Mesenchymal stem cell (in vitro differentiated cells and primary cell): ENCODE results near the gene CHST2.

Source experiments
- DNase-seq: peaks from one replicate; pipeline ENCODE4 v3.0.0-alpha.2; 2013
- H2AFZ ChIP-seq: one replicate; pipeline ENCODE4 v1.6.1; 2013; ENCODE audit warnings: low read depth, mild to moderate bottlenecking, control low read depth, inconsistent platforms, low read length, moderate library complexity
- H2AK5ac ChIP-seq: 2 replicates; pipeline ENCODE4 v1.6.1; 2013; ENCODE audit warnings: low read length, moderate library complexity, mild to moderate bottlenecking, inconsistent platforms; ENCODE audit not compliant: severe bottlenecking
- H2BK120ac ChIP-seq: one replicate; pipeline ENCODE4 v1.6.1; 2013; ENCODE audit warnings: low read depth, mild to moderate bottlenecking, inconsistent platforms, low read length, moderate library complexity
- H2BK12ac ChIP-seq, 2 experiments: one replicate each; pipeline ENCODE4 v1.6.1; 2013; ENCODE audit warnings: inconsistent platforms in 2 of 2, low read length in 2 of 2, mild to moderate bottlenecking in 2 of 2, moderate library complexity in 2 of 2, control low read depth in 1 of 2
- H2BK15ac ChIP-seq: one replicate; pipeline ENCODE4 v1.6.1; 2013; ENCODE audit warnings: mild to moderate bottlenecking, low read depth, inconsistent platforms; ENCODE audit not compliant: poor library complexity, severe bottlenecking
- H2BK5ac ChIP-seq: 2 replicates; pipeline ENCODE4 v1.6.1; 2013; ENCODE audit warnings: low read depth, mild to moderate bottlenecking, low read length, control low read depth, inconsistent platforms; ENCODE audit not compliant: poor library complexity, severe bottlenecking
- H3K14ac ChIP-seq, 2 experiments: one replicate each; pipeline ENCODE4 v1.6.1; 2013; ENCODE audit warnings: inconsistent platforms in 2 of 2, low read length in 2 of 2, control low read depth in 1 of 2, mild to moderate bottlenecking in 1 of 2, moderate library complexity in 1 of 2
- H3K18ac ChIP-seq, 2 experiments: one replicate each; pipeline ENCODE4 v1.6.1; 2013; ENCODE audit warnings: inconsistent platforms in 2 of 2, low read length in 2 of 2, control low read depth in 1 of 2, low read depth in 1 of 2, mild to moderate bottlenecking in 1 of 2
- H3K23ac ChIP-seq, 2 experiments: one replicate each; pipeline ENCODE4 v1.6.1; 2013; ENCODE audit warnings: inconsistent platforms in 2 of 2, low read length in 2 of 2, mild to moderate bottlenecking in 2 of 2, moderate library complexity in 2 of 2, control low read depth in 1 of 2
- H3K27ac ChIP-seq: 2 replicates; pipeline ENCODE4 v1.5.1; 2013; ENCODE audit warnings: mild to moderate bottlenecking, moderate library complexity, low read length, control low read depth, inconsistent platforms; ENCODE audit not compliant: poor library complexity, severe bottlenecking
- H3K27me3 ChIP-seq, 2 experiments: 2 replicates each; pipeline versions ENCODE4 v1.6.1 to v1.7.0; 2013; ENCODE audit warnings: low read length in 2 of 2, mild to moderate bottlenecking in 2 of 2, moderate library complexity in 2 of 2, control low read depth in 1 of 2, inconsistent platforms in 1 of 2; ENCODE audit not compliant: control insufficient read depth in 1 of 2, insufficient read depth in 1 of 2
- H3K36me3 ChIP-seq, 2 experiments: 2 replicates each; pipeline versions ENCODE4 v1.6.1 to v1.7.0; 2013; ENCODE audit warnings: low read length in 2 of 2, control low read depth in 1 of 2, inconsistent platforms in 1 of 2, low read depth in 1 of 2, mild to moderate bottlenecking in 1 of 2; ENCODE audit not compliant: insufficient read depth in 2 of 2, control insufficient read depth in 1 of 2
- H3K4ac ChIP-seq, 2 experiments: one replicate each; pipeline ENCODE4 v1.6.1; 2013; ENCODE audit warnings: inconsistent platforms in 2 of 2, low read length in 2 of 2, mild to moderate bottlenecking in 2 of 2, moderate library complexity in 2 of 2, control low read depth in 1 of 2, low read depth in 1 of 2
- H3K4me1 ChIP-seq: 2 replicates; pipeline ENCODE4 v1.6.1; 2013; ENCODE audit warnings: low read depth, low read length, control low read depth; ENCODE audit not compliant: control insufficient read depth, insufficient read depth
- H3K4me2 ChIP-seq: 2 replicates; pipeline ENCODE4 v1.6.1; 2013; ENCODE audit warnings: low read length, mild to moderate bottlenecking, inconsistent platforms; ENCODE audit not compliant: poor library complexity, severe bottlenecking
- H3K4me3 ChIP-seq, 2 experiments: 2 replicates each; pipeline versions ENCODE4 v1.5.1 to v1.7.0; 2013; ENCODE audit warnings: low read length in 2 of 2, mild to moderate bottlenecking in 2 of 2, control low read depth in 1 of 2, low read depth in 1 of 2; ENCODE audit not compliant: insufficient read depth in 1 of 2
- H3K79me1 ChIP-seq: replicated peaks from 2 replicates; pipeline ENCODE4 v1.6.1; 2013; ENCODE audit warnings: mild to moderate bottlenecking, control low read depth, low read length, inconsistent platforms; ENCODE audit not compliant: poor library complexity, severe bottlenecking
- H3K9ac ChIP-seq: 2 replicates; pipeline ENCODE4 v1.7.0; 2013; ENCODE audit warnings: mild to moderate bottlenecking, low read length, moderate library complexity
- H3K9me3 ChIP-seq: 2 replicates; pipeline ENCODE4 v1.7.0; 2013; ENCODE audit warnings: mild to moderate bottlenecking, low read length; ENCODE audit not compliant: control insufficient read depth
- H4K8ac ChIP-seq: one replicate; pipeline ENCODE4 v1.6.1; 2013; ENCODE audit warnings: inconsistent platforms, mild to moderate bottlenecking, low read length, moderate library complexity
- H4K91ac ChIP-seq: one replicate; pipeline ENCODE4 v1.6.1; 2013; ENCODE audit warnings: mild to moderate bottlenecking, low read length, inconsistent platforms
- WGBS: methylation state at CpG from one replicate; pipeline ENCODE4 v1.1.7; 2013; ENCODE audit warnings: mixed read lengths; 5-methylcytosine and 5-hydroxymethylcytosine counted together

The CHST2 gene

DNA sequence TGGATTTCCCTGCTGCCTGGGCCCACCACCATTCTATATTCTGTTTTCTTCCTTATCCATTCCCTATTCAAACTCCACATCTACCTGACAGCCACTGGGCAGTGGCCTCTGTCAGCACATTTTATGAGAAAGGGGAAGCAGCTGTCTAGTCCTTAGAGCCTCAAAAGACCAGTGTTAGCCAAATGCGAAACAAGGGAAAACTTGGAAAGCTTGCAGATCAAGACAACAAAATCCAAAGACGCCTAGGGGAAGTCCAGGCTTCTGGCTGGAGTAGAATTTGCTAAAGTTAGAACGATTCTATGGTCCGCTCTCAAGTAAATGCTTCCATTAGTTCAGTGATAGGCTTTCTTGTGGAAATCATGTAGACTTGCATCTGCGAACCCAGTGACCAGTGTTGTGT lies 39.4 kb upstream of the CHST2 start:
- H3K27me3 ChIP-seq = no peaks in the 10 kb centered on the region
- no peak overlapping the region for H2AFZ ChIP-seq
- H3K4ac ChIP-seq = no peak overlapping the region
- H3K4me2 ChIP-seq = no peak overlapping the region
- H3K9ac ChIP-seq = no peak overlapping the region
- H3K27ac ChIP-seq = no peak overlapping the region
- no peak overlapping the region for H2BK5ac ChIP-seq
- H4K8ac ChIP-seq = no peak overlapping the region
- H3K36me3 ChIP-seq = no peaks in the 10 kb centered on the region
- no peak overlapping the region for H3K4me3 ChIP-seq
- H3K18ac ChIP-seq = no peak overlapping the region
- WGBS = 96% methylated on average over 4 of the region's 5 CpGs
- H2AK5ac ChIP-seq = no peak overlapping the region
- H3K9me3 ChIP-seq = no peaks in the 10 kb centered on the region
- H2BK15ac ChIP-seq = no peak overlapping the region
- no peak for DNase-seq
- H3K23ac ChIP-seq = no peak overlapping the region
- H3K14ac ChIP-seq = no peak overlapping the region
- no peak overlapping the region for H2BK12ac ChIP-seq
- H3K79me1 ChIP-seq = no peaks in the 10 kb centered on the region
- peaks cover 5% of the 10 kb centered on the region for H3K4me1 ChIP-seq
- H2BK120ac ChIP-seq = no peak overlapping the region
- H4K91ac ChIP-seq = no peak overlapping the region

DNA sequence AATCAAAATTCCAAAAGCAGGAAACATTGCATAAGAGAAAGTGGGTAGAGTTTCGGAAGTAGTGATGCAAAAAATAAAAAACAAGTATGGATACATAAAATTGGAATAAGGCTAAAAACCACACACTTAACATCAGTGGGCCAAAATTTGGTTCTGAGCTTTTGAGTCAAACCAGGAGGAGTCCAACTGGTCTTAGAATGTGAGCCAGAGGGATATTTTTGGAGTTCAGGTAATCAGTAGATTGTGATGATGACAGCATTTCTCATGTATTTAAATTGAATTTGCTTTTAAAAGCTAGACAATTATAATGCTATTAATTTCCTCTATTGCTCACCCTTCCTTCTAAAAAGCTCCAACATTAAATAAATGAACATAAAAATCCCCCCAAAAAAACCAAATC lies 38.2 kb upstream of the CHST2 start:
- H3K4me3 ChIP-seq = no peak overlapping the region
- no peak overlapping the region for H3K27ac ChIP-seq
- H4K8ac ChIP-seq = no peak overlapping the region
- H3K4me2 ChIP-seq = no peak overlapping the region
- no peak overlapping the region for H2BK120ac ChIP-seq
- H3K23ac ChIP-seq = no peak overlapping the region
- H3K9me3 ChIP-seq = no peaks in the 10 kb centered on the region
- peaks cover 6% of the 10 kb centered on the region for H3K4me1 ChIP-seq
- no peak overlapping the region for H3K4ac ChIP-seq
- H2BK5ac ChIP-seq = no peak overlapping the region
- no peaks in the 10 kb centered on the region for H3K27me3 ChIP-seq
- H4K91ac ChIP-seq = no peak overlapping the region
- no peaks in the 10 kb centered on the region for H3K36me3 ChIP-seq
- no peaks in the 10 kb centered on the region for H3K79me1 ChIP-seq
- WGBS = no CpG with 5 or more reads among the region's 1 CpG
- H2BK12ac ChIP-seq = no peak overlapping the region
- no peak overlapping the region for H2BK15ac ChIP-seq
- no peak overlapping the region for H2AK5ac ChIP-seq
- no peak overlapping the region for H3K9ac ChIP-seq
- no peak overlapping the region for H3K18ac ChIP-seq
- no peak overlapping the region for H2AFZ ChIP-seq
- DNase-seq = no peak
- H3K14ac ChIP-seq = no peak overlapping the region

DNA sequence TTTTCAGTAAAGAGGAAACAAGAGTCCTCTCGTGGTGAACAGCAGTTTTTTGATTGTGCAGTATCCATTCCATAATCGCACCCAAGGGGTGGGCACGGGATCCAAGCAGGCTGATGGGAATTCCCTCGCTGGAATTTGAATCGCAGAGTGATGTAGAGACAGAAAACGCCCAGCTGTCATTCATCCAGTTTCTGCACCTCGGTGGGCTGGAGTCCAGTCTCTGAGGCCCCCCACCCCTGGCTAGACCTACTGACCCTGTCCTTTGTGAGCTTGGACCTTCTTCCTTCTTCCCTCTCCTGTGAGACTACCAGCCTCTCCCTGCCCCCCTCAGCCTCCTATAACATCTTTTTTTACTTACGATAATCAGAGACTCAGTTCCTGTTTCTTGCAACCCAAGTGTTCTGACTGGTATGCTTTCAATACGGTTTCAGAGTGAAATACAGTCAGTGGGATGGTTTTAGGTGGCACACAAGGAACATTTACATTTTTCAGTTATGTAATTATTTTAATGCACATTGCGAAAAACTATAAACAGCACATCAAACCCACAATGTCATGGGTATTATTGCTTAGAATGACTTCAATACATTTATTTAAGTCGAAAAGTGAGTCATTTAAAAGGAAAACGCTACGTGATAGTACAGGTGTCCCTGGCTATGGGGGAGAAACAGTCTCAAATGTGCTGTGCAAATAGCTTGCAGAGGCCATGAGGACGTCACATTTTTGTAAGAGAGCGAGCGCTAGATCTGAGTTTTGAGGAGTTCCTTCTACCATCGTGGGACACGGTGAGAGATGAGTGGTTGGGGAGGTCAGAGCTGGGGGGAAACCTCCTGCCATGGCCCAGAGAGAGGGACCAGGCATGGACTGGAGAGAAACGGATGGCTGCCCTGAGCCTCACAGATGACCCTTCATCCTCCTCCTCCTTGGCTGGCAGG lies 37.5 kb upstream of the CHST2 start:
- 95% methylated on average over 18 of the region's 19 CpGs for WGBS
- H4K91ac ChIP-seq = no peak overlapping the region
- H3K4me2 ChIP-seq = no peak overlapping the region
- no peak overlapping the region for H3K4ac ChIP-seq
- no peaks in the 10 kb centered on the region for H3K36me3 ChIP-seq
- H3K9me3 ChIP-seq = no peaks in the 10 kb centered on the region
- H3K18ac ChIP-seq = no peak overlapping the region
- H2BK12ac ChIP-seq = no peak overlapping the region
- no peaks in the 10 kb centered on the region for H3K27me3 ChIP-seq
- H3K79me1 ChIP-seq = no peaks in the 10 kb centered on the region
- H2BK5ac ChIP-seq = no peak overlapping the region
- no peak overlapping the region for H3K4me3 ChIP-seq
- no peak overlapping the region for H3K27ac ChIP-seq
- no peak overlapping the region for H2BK15ac ChIP-seq
- no peak for DNase-seq
- H2AFZ ChIP-seq = no peak overlapping the region
- H3K23ac ChIP-seq = no peak overlapping the region
- H2AK5ac ChIP-seq = no peak overlapping the region
- no peak overlapping the region for H4K8ac ChIP-seq
- H3K4me1 ChIP-seq = peaks cover 6% of the 10 kb centered on the region
- no peak overlapping the region for H3K14ac ChIP-seq
- H3K9ac ChIP-seq = no peak overlapping the region
- H2BK120ac ChIP-seq = no peak overlapping the region

- H3K4me1 ChIP-seq = peaks cover 6% of the 10 kb centered on the region
- no peak overlapping the region for H2BK120ac ChIP-seq
These were observed 35.8 kb upstream of the CHST2 start for GRCh38 chr3:143083781-143084180.

More at GRCh38 chr3:143083781-143084180, 35.8 kb upstream of the CHST2 start:
- no peak overlapping the region for H2AK5ac ChIP-seq
- no peak overlapping the region for H2BK5ac ChIP-seq
- no peak overlapping the region for H2AFZ ChIP-seq
- no peak for DNase-seq
- no peak overlapping the region for H4K91ac ChIP-seq
- no peak overlapping the region for H3K9ac ChIP-seq
- H3K18ac ChIP-seq = no peak overlapping the region
- no peak overlapping the region for H3K14ac ChIP-seq
- H3K27me3 ChIP-seq = no peaks in the 10 kb centered on the region
- H3K36me3 ChIP-seq = no peaks in the 10 kb centered on the region
- 92% methylated on average over 3 of the region's 3 CpGs for WGBS
- H3K9me3 ChIP-seq = no peaks in the 10 kb centered on the region
- no peak overlapping the region for H3K27ac ChIP-seq
- no peak overlapping the region for H2BK15ac ChIP-seq
- no peak overlapping the region for H3K4ac ChIP-seq
- H3K79me1 ChIP-seq = no peaks in the 10 kb centered on the region
- H4K8ac ChIP-seq = no peak overlapping the region
- no peak overlapping the region for H3K4me2 ChIP-seq
- H3K4me3 ChIP-seq = no peak overlapping the region
- H2BK12ac ChIP-seq = no peak overlapping the region
- H3K23ac ChIP-seq = no peak overlapping the region
